ENCODE results near the gene ACTR6. TPM values are rescaled to one million over a fixed set of nuclear protein-coding genes. Genes with fewer than 3 reads are reported as not detected.
"Not testable (repeated sequence)": the region's sequence is repeated elsewhere in the genome, so short reads cannot be mapped to it uniquely, and the experiment has no call there.

ACTR6 gene
- total and polyA plus RNA-seq, 10 of the 15 experiments (the other 5 are each of a cell fraction or from before 2014, with no cell fraction given), result 17.4 to 62.4 (median 40.5) TPM

DNA sequence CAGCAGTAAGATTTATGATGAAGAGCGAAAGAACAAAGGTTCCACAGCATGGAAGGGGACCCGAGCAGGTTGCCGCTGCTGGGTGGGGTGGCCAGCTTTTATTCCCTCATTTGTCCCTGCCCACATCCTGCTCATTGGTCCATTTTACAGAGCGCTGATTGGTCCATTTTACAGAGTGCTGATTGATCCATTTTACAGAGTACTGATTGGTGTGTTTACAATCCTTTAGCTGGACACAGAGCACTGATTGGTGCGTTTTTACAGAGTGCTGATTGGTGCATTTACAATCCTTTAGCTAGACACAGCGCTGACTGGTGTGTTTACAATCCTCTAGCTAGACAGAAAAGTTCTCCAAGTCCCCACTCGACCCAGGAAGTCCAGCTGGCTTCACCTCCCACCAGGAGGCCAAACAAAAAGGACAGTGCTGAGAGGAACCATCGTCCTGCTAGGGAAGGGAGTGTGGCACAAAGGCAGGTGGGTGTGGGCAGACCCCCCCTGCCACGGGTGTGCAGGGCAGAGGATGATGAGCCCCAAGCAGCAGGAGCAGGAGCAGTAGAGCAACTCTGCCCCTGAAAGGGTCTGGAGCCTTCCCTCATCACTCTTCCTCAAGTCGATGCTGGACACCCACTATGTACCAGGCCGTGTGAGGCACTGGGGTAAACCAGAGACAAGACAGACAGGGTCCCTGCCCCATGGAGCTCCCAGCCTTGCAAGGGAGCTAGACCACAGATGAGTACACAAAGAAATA is 11.6 kb upstream of the ACTR6 start:
- H3K36me3 ChIP-seq (ENCODE audit: control insufficient read depth in 2 of 2, insufficient read depth in 2 of 2, low read length in 1 of 2); H3K4me2 ChIP-seq (ENCODE audit: control insufficient read depth, insufficient read depth); H2AFZ ChIP-seq (ENCODE audit: control insufficient read depth, low read depth, low read length); BruUV-seq (replicated peaks); intact Hi-C loops (cut with micrococcal nuclease; ENCODE audit: unreplicated experiment); H3K4me3 ChIP-seq; POLR2A ChIA-PET; H3K27ac ChIP-seq (ENCODE audit: control insufficient read depth, insufficient read depth); H3K79me2 ChIP-seq (ENCODE audit: control insufficient read depth, insufficient read depth, low read length); in situ Hi-C loops (cut with MboI); H3K9me3 ChIP-seq (replicated peaks; ENCODE audit: control insufficient read depth, insufficient read depth, low read length); H3K27me3 ChIP-seq (replicated peaks in 1 of 2; ENCODE audit: control insufficient read depth in 2 of 2, insufficient read depth in 2 of 2, low read length in 1 of 2); DNase-seq (ENCODE audit: low read depth, low spot score); H3K9ac ChIP-seq (ENCODE audit: control insufficient read depth, insufficient read depth, low read length); FAIRE-seq; ATAC-seq; H4K20me1 ChIP-seq (ENCODE audit: control insufficient read depth, insufficient read depth); RAD21 ChIA-PET (ENCODE audit: unreplicated experiment): not testable (repeated sequence)
- peak; percentile 59; the same call in 1 of the 2 replicates for TF ChIP-seq NFYB (IDR thresholded peaks at IDR 0.05; ENCODE audit: insufficient read depth, low read depth, low read length)
- peaks cover 17% of the 10 kb centered on the region for H3K4me1 ChIP-seq (ENCODE audit: control insufficient read depth, insufficient read depth, low read length)
- SMC1A ChIA-PET (ENCODE audit: uncharacterized antibody, unreplicated experiment), result interaction anchor here (1.0 kb wide), 1 partner anchor 23 kb away, joined by 3 read pairs; no protein-coding TSS in a partner anchor
- WGBS (ENCODE audit: insufficient coverage, insufficient replicate concordance, low lambda C conversion rate, missing lambda C conversion rate), result 83% methylated on average over 9 of the region's 11 CpGs
- CTCF ChIA-PET, result interaction anchor here (0.6 to 0.9 kb wide), 2 partner anchors 12 to 1136 kb away, joined by 3 read pairs; partner anchors contain the start of gene ACTR6

DNA sequence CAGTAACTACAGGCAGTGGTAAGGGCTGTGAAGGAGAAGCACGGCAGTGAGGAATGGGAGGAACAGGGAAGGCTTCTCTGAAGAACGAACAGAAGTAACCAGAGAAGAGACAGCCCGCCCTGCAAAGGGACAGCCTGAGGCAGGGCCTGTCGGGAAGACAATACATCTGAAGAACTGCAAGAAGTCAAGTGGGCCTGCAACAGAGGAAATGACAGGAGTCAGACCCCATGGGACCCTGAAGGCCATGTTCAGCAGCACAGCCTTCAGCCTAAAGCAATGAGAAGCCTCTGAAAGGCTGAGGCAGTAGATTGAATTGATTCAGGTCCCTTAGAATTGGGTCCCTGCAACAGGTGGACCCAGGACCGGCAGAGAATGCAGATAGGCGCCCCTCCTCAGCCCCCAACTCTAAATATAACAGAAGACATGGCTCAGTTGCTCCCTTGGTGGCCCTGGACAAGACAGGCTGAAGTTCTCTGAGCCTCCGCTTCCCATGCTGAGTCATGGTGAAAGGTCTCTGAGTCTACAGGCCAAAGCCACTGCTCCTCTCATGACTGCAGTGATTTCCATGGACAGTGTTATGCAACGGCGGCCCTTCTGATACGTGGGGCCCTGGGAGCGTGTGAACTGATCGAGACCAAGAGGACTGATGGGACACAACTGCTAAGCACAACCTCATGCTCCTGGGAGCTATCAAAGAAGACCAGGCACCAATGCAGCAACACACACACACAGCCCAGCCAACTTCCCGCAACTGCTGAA is 10.8 kb upstream of the ACTR6 start:
- no peak overlapping the region for H3K9ac ChIP-seq (ENCODE audit: control insufficient read depth, insufficient read depth, low read length)
- no peak overlapping the region for H2AFZ ChIP-seq (ENCODE audit: control insufficient read depth, low read depth, low read length)
- H3K79me2 ChIP-seq (ENCODE audit: control insufficient read depth, insufficient read depth, low read length), result no peaks in the 10 kb centered on the region; the same call in 1 of the 2 replicates
- no peak overlapping the region for H3K27ac ChIP-seq (ENCODE audit: control insufficient read depth, insufficient read depth)
- peaks cover 9% of the 10 kb centered on the region for H3K4me1 ChIP-seq (ENCODE audit: control insufficient read depth, insufficient read depth, low read length)
- intact Hi-C loops (cut with micrococcal nuclease; ENCODE audit: unreplicated experiment), result no loop called here
- no peak overlapping the region for H3K4me2 ChIP-seq (ENCODE audit: control insufficient read depth, insufficient read depth)
- no peak overlapping the region for H3K4me3 ChIP-seq
- ATAC-seq, result no peak
- in situ Hi-C loops (cut with MboI), result no loop called here
- H3K27me3 ChIP-seq (replicated peaks in 1 of 2; ENCODE audit: control insufficient read depth in 2 of 2, insufficient read depth in 2 of 2, low read length in 1 of 2), result no peaks in the 10 kb centered on the region
- SMC1A ChIA-PET (ENCODE audit: uncharacterized antibody, unreplicated experiment), result no interaction called here
- H4K20me1 ChIP-seq (ENCODE audit: control insufficient read depth, insufficient read depth), result no peaks in the 10 kb centered on the region
- CTCF ChIA-PET, result interaction anchor here (0.6 to 0.9 kb wide), 2 partner anchors 11 to 80 kb away, joined by 3 to 4 read pairs; partner anchors contain the start of gene ACTR6
- POLR2A ChIA-PET, result no interaction called here
- no TSS peak for BruUV-seq (replicated peaks)
- no peaks in the 10 kb centered on the region; the same call in 2 of the 3 replicates for H3K9me3 ChIP-seq (replicated peaks; ENCODE audit: control insufficient read depth, insufficient read depth, low read length)
- DNase-seq (ENCODE audit: low read depth, low spot score), result no peak
- RAD21 ChIA-PET (ENCODE audit: unreplicated experiment), result no interaction called here
- H3K36me3 ChIP-seq (ENCODE audit: control insufficient read depth in 2 of 2, insufficient read depth in 2 of 2, low read length in 1 of 2), result peaks cover 0 to 4% of the 10 kb centered on the region in 2 experiments; a peak in 2 of 4 replicates
- FAIRE-seq, result no peak
- WGBS (ENCODE audit: insufficient coverage, insufficient replicate concordance, low lambda C conversion rate, missing lambda C conversion rate), result 97% methylated on average over 13 of the region's 13 CpGs
- TF ChIP-seq SIN3A (IDR thresholded peaks at IDR 0.05; ENCODE audit: low read depth, low read length) (no peak), ZZZ3 (IDR thresholded peaks at IDR 0.05; ENCODE audit: control insufficient read depth, insufficient read length, low read depth) (no peak), EED (IDR thresholded peaks at IDR 0.05; ENCODE audit: low read depth) (no peak), HDAC2 (IDR thresholded peaks at IDR 0.05) (no peak), MTA2 (IDR thresholded peaks at IDR 0.05; ENCODE audit: low read depth) (no peak), JUND (IDR thresholded peaks at IDR 0.05; ENCODE audit: low read depth, low read length) (no peak), SREBF2 (IDR thresholded peaks at IDR 0.05; ENCODE audit: low read length) (no peak), TARDBP (IDR thresholded peaks at IDR 0.05; ENCODE audit: borderline replicate concordance) (no peak), ESRRA (IDR thresholded peaks at IDR 0.05; ENCODE audit: low read length) (no peak), MEF2A (IDR thresholded peaks at IDR 0.05; ENCODE audit: insufficient read depth, low read depth, low read length) (no peak), BCL11A (IDR thresholded peaks at IDR 0.05; ENCODE audit: low read depth, low read length) (no peak)
- TF ChIP-seq, protein P1, sequence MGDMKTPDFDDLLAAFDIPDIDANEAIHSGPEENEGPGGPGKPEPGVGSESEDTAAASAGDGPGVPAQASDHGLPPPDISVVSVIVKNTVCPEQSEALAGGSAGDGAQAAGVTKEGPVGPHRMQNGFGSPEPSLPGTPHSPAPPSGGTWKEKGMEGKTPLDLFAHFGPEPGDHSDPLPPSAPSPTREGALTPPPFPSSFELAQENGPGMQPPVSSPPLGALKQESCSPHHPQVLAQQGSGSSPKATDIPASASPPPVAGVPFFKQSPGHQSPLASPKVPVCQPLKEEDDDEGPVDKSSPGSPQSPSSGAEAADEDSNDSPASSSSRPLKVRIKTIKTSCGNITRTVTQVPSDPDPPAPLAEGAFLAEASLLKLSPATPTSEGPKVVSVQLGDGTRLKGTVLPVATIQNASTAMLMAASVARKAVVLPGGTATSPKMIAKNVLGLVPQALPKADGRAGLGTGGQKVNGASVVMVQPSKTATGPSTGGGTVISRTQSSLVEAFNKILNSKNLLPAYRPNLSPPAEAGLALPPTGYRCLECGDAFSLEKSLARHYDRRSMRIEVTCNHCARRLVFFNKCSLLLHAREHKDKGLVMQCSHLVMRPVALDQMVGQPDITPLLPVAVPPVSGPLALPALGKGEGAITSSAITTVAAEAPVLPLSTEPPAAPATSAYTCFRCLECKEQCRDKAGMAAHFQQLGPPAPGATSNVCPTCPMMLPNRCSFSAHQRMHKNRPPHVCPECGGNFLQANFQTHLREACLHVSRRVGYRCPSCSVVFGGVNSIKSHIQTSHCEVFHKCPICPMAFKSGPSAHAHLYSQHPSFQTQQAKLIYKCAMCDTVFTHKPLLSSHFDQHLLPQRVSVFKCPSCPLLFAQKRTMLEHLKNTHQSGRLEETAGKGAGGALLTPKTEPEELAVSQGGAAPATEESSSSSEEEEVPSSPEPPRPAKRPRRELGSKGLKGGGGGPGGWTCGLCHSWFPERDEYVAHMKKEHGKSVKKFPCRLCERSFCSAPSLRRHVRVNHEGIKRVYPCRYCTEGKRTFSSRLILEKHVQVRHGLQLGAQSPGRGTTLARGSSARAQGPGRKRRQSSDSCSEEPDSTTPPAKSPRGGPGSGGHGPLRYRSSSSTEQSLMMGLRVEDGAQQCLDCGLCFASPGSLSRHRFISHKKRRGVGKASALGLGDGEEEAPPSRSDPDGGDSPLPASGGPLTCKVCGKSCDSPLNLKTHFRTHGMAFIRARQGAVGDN (IDR thresholded peaks at IDR 0.05), result no peak

All from GM12878 (cell line).